Liver (tissue), 9 donors: Measurements from ENCODE around the gene SSX5. TPM values are rescaled to one million over a fixed set of nuclear protein-coding genes. Genes with fewer than 3 reads are reported as not detected.
"Not testable (repeated sequence)": the region's sequence is repeated elsewhere in the genome, so short reads cannot be mapped to it uniquely, and the experiment has no call there.

Source experiments
- DNase-seq: peaks from one replicate; pipeline ENCODE4 v3.0.0-alpha.2; 2017; ENCODE audit warnings: low spot score
- H3K27ac ChIP-seq, 2 donors: one replicate each; pipeline ENCODE4 v1.7.0; 2013; ENCODE audit warnings: inconsistent platforms in 2 of 2, low read length in 2 of 2, control low read depth in 1 of 2, low read depth in 1 of 2, mild to moderate bottlenecking in 1 of 2
- H3K27me3 ChIP-seq, 4 donors: one replicate each; pipeline versions ENCODE4 v1.6.1 to v1.7.0; 2013; ENCODE audit warnings: low read length in 3 of 4, inconsistent platforms in 1 of 4, mild to moderate bottlenecking in 1 of 4, moderate library complexity in 1 of 4; ENCODE audit not compliant: control insufficient read depth in 4 of 4, insufficient read depth in 4 of 4
- H3K36me3 ChIP-seq, 4 donors: one replicate each; pipeline versions ENCODE4 v1.6.1 to v1.7.0; 2013; ENCODE audit warnings: low read length in 3 of 4, mild to moderate bottlenecking in 3 of 4, low read depth in 1 of 4, moderate library complexity in 1 of 4; ENCODE audit not compliant: control insufficient read depth in 4 of 4, insufficient read depth in 3 of 4
- H3K4me1 ChIP-seq, 4 donors: one replicate each; pipeline versions ENCODE4 v1.6.1 to v1.7.0; 2013; ENCODE audit warnings: low read length in 3 of 4, mild to moderate bottlenecking in 3 of 4, moderate library complexity in 1 of 4; ENCODE audit not compliant: control insufficient read depth in 4 of 4, insufficient read depth in 4 of 4
- H3K4me3 ChIP-seq, 3 donors: one replicate each; pipeline versions ENCODE4 v1.6.1 to v1.7.0; 2013; ENCODE audit warnings: low read length in 3 of 3, control low read depth in 1 of 3, low read depth in 1 of 3, mild to moderate bottlenecking in 1 of 3
- H3K9ac ChIP-seq, 2 donors: one replicate each; pipeline ENCODE4 v1.7.0; 2013; ENCODE audit warnings: low read length in 2 of 2, mild to moderate bottlenecking in 2 of 2, moderate library complexity in 2 of 2, control low read depth in 1 of 2, low read depth in 1 of 2
- H3K9me3 ChIP-seq, 4 donors: one replicate each; pipeline versions ENCODE4 v1.6.1 to v1.7.0; 2013; ENCODE audit warnings: low read length in 3 of 4; ENCODE audit not compliant: control insufficient read depth in 4 of 4
- EGR1 ChIP-seq, 2 donors: IDR thresholded peaks; 2 replicates each; pipeline ENCODE4 v1.6.1; 2016 to 2018; ENCODE audit warnings: antibody characterized with exemption in 2 of 2, low read depth in 2 of 2
- FOXA2 ChIP-seq: IDR thresholded peaks from 2 replicates; pipeline ENCODE4 v1.6.1; 2016; ENCODE audit warnings: antibody characterized with exemption
- HNF4A ChIP-seq, 2 donors: conservative IDR thresholded peaks; 2 replicates each; pipeline ENCODE4 v1.6.1; 2016; ENCODE audit warnings: antibody characterized with exemption in 2 of 2, mild to moderate bottlenecking in 2 of 2
- NR2F2 ChIP-seq: IDR thresholded peaks from 2 replicates; pipeline ENCODE4 v1.6.1; 2016; ENCODE audit warnings: antibody characterized with exemption
- RAD21 ChIP-seq, 2 donors: IDR thresholded peaks; 2 replicates each; pipeline ENCODE4 v1.6.1; 2016; ENCODE audit warnings: antibody characterized with exemption in 2 of 2, mild to moderate bottlenecking in 2 of 2
- REST ChIP-seq: IDR thresholded peaks from 2 replicates; pipeline ENCODE4 v1.6.1; 2016; ENCODE audit warnings: antibody characterized with exemption, mild to moderate bottlenecking
- YY1 ChIP-seq: IDR thresholded peaks from 2 replicates; pipeline ENCODE4 v1.6.1; 2016; ENCODE audit warnings: antibody characterized with exemption, mild to moderate bottlenecking
- ZBTB33 ChIP-seq: IDR thresholded peaks from 2 replicates; pipeline ENCODE4 v1.6.1; 2016; ENCODE audit warnings: antibody characterized with exemption
- WGBS: extraction: QIAGEN DNeasy Blood & Tissue Kit; methylation state at CpG from one replicate; pipeline ENCODE4 v1.1.7; 2013; 5-methylcytosine and 5-hydroxymethylcytosine counted together
- polyA plus RNA-seq, 2 donors: library from polyadenylated mRNA; stranded (reverse) in 1 of 2; unstranded in 1 of 2; fragments of 200-250 nt in 1 of 2; fragments of >200 nt in 1 of 2; fragmentation: Nextera tagmentation in 1 of 2; extraction: Ambion mirVana in 1 of 2; gene quantifications; one replicate each; pipeline versions ENCODE4 v1.2.1 to v1.2.3, GENCODE V29; 2013 to 2015
- total RNA-seq, 2 donors: library from RNA; depleted of rRNA; stranded (reverse); fragments of >200 nt; gene quantifications; one replicate each; pipeline ENCODE4 v1.2.3, GENCODE V29; 2014
- TF ChIP-seq, protein P1 (sequence below): IDR thresholded peaks from 2 replicates; pipeline ENCODE4 v1.6.1; 2016; ENCODE audit warnings: antibody characterized with exemption
- TF ChIP-seq, protein P2 (sequence below): fragments of 150-350 bp; IDR thresholded peaks from 2 replicates; pipeline ENCODE4 v1.5.1; 2017; ENCODE audit warnings: improper control_type of control experiment, low read depth, low read length; ENCODE audit not compliant: missing input control
- donor health status: healthy.
- donor health status: healthy.
- donor health status: healthy.
- donor health status: healthy.
- donor health status: healthy.

Gene SSX5
- total and polyA plus RNA-seq, 4 donors, result not detected

DNA sequence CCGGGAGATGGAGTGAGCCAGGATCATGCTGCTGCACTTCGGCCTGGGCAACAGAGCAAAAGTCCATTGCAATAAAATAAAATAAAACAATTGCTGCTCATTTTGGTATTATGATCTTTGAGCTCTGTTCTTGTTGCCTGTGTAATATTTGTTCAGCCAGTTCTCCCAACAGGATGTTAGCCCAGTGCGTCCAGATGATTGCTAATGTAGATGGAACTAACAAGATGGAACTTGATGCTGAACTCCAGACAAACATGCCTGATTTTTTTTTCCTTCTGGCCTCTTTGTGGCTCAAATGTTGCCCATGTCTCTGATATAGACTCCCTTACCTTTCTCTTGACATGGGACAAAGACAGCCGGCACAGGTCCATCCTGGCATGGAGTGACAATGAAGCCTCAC lies 15.8 kb downstream of the SSX5 start (continued):
- TF ChIP-seq RAD21 (IDR thresholded peaks at IDR 0.05), result no peak
- TF ChIP-seq NR2F2, result no peak
- TF ChIP-seq HNF4A (conservative IDR thresholded peaks at IDR 0.05), result no peak
- TF ChIP-seq YY1, result no peak
- TF ChIP-seq, protein P1, sequence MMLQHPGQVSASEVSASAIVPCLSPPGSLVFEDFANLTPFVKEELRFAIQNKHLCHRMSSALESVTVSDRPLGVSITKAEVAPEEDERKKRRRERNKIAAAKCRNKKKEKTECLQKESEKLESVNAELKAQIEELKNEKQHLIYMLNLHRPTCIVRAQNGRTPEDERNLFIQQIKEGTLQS, result no peak
- no peak for TF ChIP-seq ZBTB33
- TF ChIP-seq FOXA2, result no peak
- TF ChIP-seq EGR1 (IDR thresholded peaks at IDR 0.05; ENCODE audit: low read depth in 2 of 2), result no peak

DNA sequence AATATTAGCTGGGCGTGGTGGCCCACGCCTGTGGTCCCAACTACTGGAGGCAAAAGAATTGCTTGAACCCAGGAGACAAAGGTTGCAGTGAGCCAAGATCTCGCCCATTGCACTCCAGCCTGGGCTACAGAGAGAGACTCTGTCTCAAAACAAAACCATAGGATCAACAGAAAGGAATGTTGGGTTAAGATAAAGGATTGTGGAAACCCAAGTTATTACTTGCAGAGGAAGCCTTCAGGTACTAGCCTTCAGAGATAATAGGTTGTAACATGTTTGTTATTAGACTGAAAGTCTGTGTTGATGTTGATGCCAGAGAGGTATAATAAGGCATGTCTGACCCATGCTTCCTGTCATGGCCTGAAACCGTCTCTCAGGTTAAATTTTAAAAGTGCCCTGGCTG lies 16.9 kb downstream of the SSX5 start:
- Histone ChIP-seq H3K9ac (no peak overlapping the region), H3K27ac (no peak overlapping the region), H3K36me3 (no peaks in the 10 kb centered on the region), H3K27me3 (no peaks in the 10 kb centered on the region), H3K4me3 (no peak overlapping the region), H3K9me3 (no peaks in the 10 kb centered on the region), H3K4me1 (no peaks in the 10 kb centered on the region)
- TF ChIP-seq, protein P2, sequence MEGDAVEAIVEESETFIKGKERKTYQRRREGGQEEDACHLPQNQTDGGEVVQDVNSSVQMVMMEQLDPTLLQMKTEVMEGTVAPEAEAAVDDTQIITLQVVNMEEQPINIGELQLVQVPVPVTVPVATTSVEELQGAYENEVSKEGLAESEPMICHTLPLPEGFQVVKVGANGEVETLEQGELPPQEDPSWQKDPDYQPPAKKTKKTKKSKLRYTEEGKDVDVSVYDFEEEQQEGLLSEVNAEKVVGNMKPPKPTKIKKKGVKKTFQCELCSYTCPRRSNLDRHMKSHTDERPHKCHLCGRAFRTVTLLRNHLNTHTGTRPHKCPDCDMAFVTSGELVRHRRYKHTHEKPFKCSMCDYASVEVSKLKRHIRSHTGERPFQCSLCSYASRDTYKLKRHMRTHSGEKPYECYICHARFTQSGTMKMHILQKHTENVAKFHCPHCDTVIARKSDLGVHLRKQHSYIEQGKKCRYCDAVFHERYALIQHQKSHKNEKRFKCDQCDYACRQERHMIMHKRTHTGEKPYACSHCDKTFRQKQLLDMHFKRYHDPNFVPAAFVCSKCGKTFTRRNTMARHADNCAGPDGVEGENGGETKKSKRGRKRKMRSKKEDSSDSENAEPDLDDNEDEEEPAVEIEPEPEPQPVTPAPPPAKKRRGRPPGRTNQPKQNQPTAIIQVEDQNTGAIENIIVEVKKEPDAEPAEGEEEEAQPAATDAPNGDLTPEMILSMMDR, result no peak
- TF ChIP-seq REST (no peak), HNF4A (conservative IDR thresholded peaks at IDR 0.05) (no peak)
- WGBS, result 86% methylated on average over 4 of the region's 4 CpGs
- no peak for DNase-seq

DNA sequence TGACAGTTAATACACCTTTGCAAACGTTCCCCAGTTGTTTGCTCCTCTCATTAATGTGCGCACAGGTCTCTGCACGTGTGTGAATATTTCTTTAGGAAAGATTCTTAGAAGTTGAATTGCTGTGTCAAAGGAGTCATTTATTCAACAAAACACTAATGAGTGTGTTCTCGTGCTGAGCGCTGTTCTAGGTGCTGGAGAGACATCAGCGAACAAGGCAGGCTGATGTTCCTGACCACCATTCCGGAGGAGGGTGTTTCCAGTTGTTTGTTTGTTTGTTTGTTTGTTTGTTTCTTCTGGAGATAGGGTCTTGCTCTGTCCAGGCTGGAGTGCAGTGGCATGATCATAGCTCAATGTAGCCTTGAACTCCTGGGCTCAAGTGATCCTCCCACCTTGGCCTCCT lies 30.3 kb downstream of the SSX5 start:
- H3K36me3 ChIP-seq, H3K4me1 ChIP-seq, H3K9ac ChIP-seq, DNase-seq, H3K27me3 ChIP-seq, H3K27ac ChIP-seq, H3K4me3 ChIP-seq, H3K9me3 ChIP-seq: not testable (repeated sequence)
- WGBS, result 73% methylated on average over 6 of the region's 7 CpGs
